Measurements from ENCODE around the gene SREBF2.

- TF ChIP-seq CTCF (IDR thresholded peaks at IDR 0.05; ENCODE audit: poor library complexity), result no peak
- TF ChIP-seq EZH2 (IDR thresholded peaks at IDR 0.05; ENCODE audit: borderline replicate concordance), result no peak
- TF ChIP-seq EZH2phosphoT487 (IDR thresholded peaks at IDR 0.05; ENCODE audit: low read depth, severe bottlenecking, unreplicated experiment), result no peak
Measured at GRCh38 chr22:41902016-41902415, 69.1 kb downstream of the SREBF2 start.
